CD4-positive, alpha-beta T cell treated with Interleukin-15 for 4 hours (primary cell): ENCODE data around the gene IQCH.

Experiments
- DNase-seq: peaks from one replicate; pipeline ENCODE4 v3.0.0-alpha.2; 2020; ENCODE audit warnings: low spot score

Gene IQCH

DNA sequence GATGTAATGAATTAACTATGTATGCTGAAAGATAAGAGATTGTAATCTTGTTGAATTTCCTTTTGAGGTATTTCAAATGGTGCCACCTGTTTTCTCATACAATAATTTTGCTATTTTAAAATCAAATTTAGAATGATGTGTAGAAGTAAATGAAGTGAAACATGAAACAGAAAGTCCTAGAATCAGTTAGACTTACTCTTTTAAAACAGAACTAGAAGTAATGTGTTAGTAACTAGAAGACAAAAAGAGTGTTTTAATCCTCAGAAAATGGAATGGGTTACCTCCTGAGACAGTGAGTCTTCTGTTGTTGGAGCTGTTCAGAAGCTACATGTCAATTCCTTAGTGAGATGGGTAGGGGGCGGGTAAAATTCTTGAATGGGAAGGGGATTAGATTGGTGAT, 279.8 kb downstream of the IQCH start:
- DNase-seq, result no peak

DNA sequence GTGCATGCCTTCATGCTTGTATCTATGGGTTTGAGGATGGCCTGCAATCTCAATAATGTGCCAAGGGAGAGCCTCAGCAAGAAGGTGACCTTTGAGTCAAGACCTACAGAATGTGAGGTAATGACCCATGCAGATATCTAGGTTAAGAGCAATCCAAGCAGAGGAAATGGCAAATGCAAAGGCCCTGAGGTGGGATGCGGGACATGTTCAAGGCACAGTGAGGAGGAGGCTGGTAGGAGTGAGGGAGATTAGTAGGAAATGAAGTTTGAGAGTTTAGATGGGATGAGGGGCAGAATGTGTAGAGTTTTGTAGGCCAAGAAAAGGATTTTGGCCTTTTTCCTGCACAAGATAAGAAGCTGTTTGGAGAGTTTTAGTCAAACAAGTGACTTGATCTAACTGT, 283.2 kb downstream of the IQCH start:
- DNase-seq, result no peak

DNA sequence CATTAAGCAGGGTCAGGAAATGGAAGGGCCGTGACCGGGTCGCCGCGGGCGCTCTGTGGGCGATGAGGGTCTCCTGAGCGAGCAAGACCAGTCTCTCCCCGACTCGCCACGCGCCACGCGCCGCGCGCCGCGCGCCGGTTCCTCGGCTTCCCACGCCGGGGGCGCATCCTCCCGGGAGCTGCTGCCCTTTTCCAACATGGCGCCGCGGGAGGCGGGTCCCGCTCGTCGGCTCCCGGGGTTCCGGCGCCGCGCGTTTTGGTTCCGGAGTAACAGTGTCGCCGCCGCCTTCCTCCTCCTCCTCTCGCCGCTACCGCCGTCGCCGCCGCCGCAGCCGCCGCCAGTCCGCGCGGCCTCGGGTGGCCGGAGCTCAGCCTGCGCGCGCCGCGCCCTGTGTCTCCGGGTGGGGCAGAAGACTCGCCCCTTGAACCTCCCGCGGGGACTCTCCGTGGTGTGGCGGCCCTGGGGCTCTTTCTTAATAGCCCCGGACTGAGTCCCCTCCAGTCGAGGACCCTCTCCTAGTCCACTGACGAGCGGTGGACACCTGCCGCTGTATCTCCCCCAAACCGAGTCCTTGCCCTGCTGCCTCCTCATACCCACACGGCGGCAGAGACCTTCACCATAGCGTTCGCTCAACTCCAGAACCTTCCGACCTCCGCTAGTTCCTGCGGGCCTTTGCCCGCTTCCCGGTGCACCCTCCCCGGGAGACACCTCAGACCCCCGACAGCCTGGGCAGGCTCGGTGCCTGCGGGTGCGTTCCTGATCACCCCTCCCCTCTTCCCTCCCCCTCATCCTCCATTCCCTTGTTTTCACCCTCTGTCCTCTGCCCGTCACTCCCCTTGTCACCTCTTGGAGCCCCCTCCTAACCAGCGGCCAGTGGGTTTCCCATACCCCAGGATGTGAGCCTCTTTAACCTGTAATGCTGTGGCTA, 288.1 kb downstream of the IQCH start, which contains the start of gene MAP2K5:
Gene MAP2K5, plus strand, starts transcription at position 284 of the 928 bp plus-strand sequence. Its CDS starts 633 bp downstream, at position 917.
- DNase-seq, result peak; percentile 81

DNA sequence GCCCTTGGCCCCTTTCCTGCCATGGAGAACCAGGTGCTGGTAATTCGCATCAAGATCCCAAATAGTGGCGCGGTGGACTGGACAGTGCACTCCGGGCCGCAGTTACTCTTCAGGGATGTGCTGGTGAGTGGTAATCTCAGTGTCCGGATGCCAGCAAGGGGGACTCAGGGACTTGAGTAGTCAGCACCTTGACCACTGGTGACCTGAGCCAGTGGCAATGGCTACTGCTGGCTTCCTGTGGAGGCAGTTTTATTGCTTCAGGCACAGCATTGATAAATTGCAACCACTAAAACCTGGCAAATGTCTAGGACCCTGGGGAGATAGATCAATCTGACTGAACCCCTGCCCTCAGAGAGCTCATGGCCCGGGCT, 288.7 kb downstream of the IQCH start:
- no peak for DNase-seq

DNA sequence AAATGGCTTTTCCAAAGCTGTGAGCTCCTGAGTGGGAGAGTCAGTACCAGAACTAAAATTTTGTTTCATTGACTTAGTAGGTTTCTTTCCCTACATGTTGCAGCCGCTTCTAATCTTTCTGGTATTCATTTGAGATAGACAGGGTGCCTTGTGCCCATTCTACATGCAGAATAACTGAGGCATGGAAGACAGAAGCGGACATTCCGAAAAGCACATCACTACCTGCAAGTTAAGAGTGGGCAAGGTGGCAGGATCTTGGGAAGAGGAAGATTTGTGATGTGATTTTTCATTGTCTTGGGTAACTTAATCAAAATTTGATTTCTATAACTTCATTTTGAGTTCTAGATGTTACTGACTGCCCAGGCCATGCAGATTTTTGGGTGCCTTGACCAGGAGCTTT, 289.9 kb downstream of the IQCH start:
- no peak for DNase-seq

DNA sequence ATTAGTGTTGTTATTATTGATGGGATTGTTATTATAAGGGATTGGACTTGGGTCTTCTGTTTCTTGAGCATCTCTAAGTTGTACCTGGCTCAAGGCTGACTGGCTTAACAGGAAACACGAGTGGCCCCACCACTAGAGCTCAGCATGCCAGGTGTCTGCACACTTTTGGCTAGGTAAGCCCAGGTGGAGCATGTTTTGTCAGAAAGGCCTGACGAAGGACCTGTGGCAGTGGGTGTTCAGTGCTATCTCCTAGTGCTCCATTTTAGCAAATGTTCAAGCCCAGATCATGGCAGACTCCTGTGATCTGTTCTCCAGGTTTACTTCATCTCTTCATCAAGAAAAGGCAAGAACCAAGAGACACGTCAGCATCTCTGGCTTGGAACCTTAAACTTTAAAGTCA, 291.3 kb downstream of the IQCH start:
- no peak for DNase-seq

DNA sequence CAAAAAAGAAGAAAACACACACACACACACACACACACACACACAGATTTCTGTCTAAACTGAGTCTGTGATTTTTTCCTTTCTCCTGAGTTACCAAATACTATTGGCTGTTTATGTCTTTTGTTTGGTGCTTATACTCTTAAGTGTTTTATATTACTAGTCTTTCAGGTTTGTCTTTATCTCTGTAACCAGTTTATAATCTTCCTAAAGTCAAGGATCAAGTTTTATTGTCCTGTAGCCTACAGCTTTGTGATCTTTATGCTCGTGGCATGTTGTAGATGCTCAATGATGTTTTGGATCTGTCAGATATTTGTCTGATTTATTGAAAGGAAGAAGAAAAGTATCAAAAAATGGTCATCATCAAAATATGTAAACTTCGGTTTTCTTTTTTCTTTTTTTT, 292.5 kb downstream of the IQCH start:
- DNase-seq, result no peak

DNA sequence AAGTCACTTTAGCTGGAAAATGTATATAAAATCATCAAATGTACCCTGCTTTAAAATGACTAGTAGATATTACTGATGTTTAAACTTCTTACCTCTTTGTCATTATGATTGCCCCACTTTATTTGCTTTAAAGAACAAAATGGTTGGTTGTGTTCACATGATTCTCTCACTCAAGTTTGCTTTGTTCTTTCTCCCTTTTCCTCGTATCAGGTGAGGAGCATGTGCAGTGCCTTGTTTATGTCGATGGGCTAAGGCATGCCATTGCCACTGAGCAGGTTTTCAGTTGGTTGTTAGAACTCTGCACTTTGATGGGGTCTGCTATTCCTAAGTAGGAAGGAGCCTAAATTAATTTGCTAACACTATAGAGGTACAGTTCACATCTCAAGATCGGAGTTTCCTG, 293.2 kb downstream of the IQCH start:
- DNase-seq, result no peak

DNA sequence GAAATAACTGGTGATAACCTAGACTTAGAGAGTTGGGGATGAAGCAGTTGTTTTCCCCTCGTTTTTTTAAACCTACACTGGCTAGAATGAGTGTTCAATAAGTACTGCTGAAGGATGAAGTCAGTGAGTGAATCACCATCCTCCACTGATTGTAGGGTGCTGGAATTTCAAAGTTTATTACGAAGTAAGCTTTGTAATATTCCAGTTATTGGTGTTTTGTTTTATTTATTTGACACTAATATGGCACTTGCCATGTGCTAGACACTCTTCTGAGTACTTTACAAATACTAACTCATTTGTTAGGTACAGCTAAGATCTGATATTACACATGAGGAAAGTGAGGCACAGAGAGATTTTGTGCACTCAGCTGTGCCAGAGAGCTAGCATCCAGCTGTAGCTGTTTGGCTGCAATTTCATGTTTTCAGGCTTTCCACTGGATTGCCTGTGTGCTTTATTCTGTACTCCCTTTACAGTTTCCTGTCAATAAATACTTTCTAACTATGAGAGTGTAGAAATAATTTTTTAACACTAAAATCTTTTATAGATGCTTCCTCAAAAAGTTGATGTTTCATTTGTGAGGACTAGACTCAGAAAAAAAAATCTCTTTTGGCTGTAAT, 293.8 kb downstream of the IQCH start:
- DNase-seq, result no peak

DNA sequence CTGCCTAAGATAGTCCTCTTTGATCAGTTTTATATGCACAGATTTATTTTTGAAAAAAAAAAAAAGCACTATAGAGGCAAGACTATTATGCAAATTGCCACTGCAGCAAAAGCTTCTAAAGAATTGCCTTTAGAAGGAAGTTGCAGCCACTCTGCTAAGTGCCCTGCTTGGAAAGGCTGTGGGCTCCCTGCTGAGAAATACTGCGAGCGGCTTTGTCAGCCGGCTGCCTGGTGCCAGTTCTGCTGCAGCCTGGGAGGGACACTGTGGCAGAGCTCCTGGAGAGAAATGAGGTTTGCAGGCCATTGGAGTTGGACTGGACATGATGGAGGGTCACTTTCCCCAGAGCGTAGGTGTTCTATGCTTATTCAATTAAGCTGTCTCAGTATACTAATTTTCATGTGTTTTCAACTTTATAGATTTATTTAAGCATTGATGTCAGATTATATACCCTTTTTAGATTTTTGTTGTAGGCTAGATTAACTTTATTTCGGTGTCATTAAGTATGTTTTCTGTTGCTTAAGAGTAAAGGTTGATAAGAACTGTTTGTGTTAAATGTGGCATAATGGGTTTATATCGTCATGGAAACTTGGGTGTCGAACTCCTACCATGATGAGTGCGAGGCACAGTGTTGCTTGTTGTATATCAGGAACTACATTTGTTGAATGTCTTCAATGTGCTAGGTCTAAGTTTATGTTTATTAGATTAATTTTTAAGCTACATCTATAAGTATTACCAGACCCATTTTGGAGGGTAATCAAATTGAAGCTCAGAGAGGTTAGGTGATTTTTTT, 294.5 kb downstream of the IQCH start:
- DNase-seq, result no peak

DNA sequence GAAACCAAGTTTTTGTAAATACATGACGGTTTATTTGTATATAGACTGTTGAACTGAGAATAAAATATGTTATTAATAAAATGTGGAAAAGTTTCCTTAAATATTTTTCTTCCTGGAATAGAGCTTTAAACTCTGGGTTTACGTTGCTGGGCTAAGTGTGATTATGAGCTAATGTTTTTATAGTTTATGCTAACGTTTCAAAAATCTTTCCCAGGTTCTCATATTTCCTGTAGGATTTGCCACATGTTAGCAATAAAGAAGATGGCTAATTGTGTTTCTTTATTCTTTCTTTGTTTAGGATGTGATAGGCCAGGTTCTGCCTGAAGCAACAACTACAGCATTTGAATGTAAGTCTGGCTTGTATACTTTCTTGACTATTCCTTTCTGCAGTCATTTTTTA, 295.1 kb downstream of the IQCH start:
- DNase-seq, result no peak

DNA sequence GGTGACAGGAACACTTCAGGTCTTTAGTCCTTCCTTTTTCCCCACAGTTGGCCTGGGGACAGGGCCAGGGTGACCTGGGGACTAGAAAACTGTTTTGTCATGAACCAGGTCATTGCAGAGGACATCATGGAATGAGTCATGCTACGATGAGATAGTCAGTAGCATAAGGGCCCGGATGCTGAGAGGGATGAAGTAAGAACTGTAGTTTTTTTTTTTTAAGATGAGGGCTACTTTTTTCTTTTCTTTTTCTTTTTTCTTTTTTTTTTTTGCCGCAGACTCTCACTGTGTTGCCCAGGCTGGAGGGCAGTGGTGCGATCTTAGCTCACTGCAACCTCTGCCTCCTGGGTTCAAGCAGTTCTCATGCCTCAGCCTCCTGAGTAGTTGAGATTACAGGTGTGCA, 295.9 kb downstream of the IQCH start:
- DNase-seq, result no peak

DNA sequence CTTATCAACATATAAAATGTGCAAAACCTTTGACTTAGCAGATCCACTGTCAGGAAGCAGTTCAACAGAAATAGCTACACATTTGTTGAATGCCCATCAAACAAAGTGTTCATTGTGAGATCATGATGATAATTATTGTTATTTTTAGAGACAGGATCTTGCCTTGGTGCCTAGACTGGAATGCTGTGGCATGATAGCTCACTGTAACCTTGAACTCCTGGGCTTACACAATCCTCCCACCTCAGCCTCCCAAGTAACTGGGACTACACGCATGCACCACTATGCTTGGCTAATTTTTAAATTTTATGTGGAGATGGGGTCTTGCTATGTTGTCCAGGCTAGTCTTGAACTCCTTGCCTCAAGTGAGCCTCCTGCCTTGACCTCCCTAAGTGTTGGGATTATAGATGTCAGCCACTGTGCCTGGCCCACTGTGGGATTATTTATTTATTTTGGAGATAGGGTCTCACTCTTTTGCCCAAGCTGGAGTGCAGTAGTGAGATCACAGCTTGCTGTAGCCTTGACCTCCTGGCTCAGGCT, 296.7 kb downstream of the IQCH start:
- DNase-seq, result no peak
